HepG2 (cell line): ENCODE measurements around the gene FBXO5.

Source experiments
- ATF1 ChIP-seq: IDR thresholded peaks from 2 replicates; pipeline ENCODE4 v1.6.1; 2016; ENCODE audit warnings: mild to moderate bottlenecking, control low read depth
- BHLHE40 ChIP-seq: IDR thresholded peaks from 2 replicates; pipeline ENCODE4 v1.6.1; 2011; ENCODE audit warnings: low read length, improper control_type of control experiment
- CEBPB ChIP-seq: IDR thresholded peaks from 2 replicates; pipeline ENCODE4 v1.6.1; 2011; ENCODE audit warnings: low read depth, low read length, improper control_type of control experiment, borderline replicate concordance
- CREB1 ChIP-seq, 2 experiments: fragments of 450-650 bp in 1 of 2; IDR thresholded peaks; 2 replicates each; pipeline ENCODE4 v1.6.1; 2016 to 2017; ENCODE audit warnings: control low read depth in 1 of 2, mild to moderate bottlenecking in 1 of 2, missing compliant biosample characterization in 1 of 2, missing genetic modification characterization in 1 of 2
- CTCF ChIP-seq: sonication (generic); formaldehyde crosslinking; IDR thresholded peaks from 2 replicates; pipeline ENCODE4 v1.5.0; 2020; ENCODE audit warnings: mild to moderate bottlenecking, missing genetic modification reagents, moderate library complexity
- PHF20 ChIP-seq: sonication (generic); formaldehyde crosslinking; IDR thresholded peaks from 2 replicates; pipeline ENCODE4 v1.5.0; 2020; ENCODE audit warnings: mild to moderate bottlenecking, missing genetic modification reagents
- PHF8 ChIP-seq: sonication (generic); formaldehyde crosslinking; IDR thresholded peaks from 2 replicates; pipeline ENCODE4 v1.5.0; 2020; ENCODE audit warnings: missing genetic modification reagents
- POLR2AphosphoS5 ChIP-seq: IDR thresholded peaks from 2 replicates; pipeline ENCODE4 v1.6.1; 2012; ENCODE audit warnings: low read depth, low read length
- RFXANK ChIP-seq: IDR thresholded peaks from 2 replicates; pipeline ENCODE4 v1.6.1; 2016
- SOX5 ChIP-seq: IDR thresholded peaks from 2 replicates; pipeline ENCODE4 v1.6.1; 2016; ENCODE audit warnings: borderline replicate concordance
- YY1 ChIP-seq: IDR thresholded peaks from 2 replicates; pipeline ENCODE4 v1.6.1; 2011; ENCODE audit warnings: low read length, low read depth, moderate library complexity, mild to moderate bottlenecking; ENCODE audit not compliant: insufficient read depth, insufficient replicate concordance
- ZBTB33 ChIP-seq: sonication (generic); formaldehyde crosslinking; IDR thresholded peaks from 2 replicates; pipeline ENCODE4 v1.4.0; 2020; ENCODE audit warnings: missing genetic modification reagents
- ZSCAN30 ChIP-seq: sonication (generic); formaldehyde crosslinking; IDR thresholded peaks from 2 replicates; pipeline ENCODE4 v1.5.0; 2020; ENCODE audit warnings: mild to moderate bottlenecking, missing genetic modification reagents

DNA sequence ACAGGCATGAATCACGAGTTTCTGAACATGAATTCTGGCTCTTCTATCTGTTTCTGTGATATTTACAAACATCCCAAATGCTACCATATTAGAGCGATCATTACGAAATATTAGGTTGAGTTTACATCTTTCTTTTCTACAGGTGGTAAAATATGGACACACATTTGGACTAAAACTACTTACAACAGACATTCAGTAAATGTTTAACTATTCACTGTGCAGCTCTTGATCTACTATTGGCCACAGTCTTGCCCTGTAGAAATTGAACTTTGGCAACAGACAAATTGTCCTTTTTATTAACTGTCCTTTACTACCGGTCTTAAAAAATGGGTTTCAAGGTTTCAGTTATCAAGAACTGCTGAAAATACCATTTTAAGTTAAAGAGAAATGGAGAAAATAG is 46.1 kb upstream of the FBXO5 start:
- TF ChIP-seq SOX5, result no peak
- TF ChIP-seq ZBTB33, result no peak
- no peak for TF ChIP-seq RFXANK (CRISPR knock-in tag)
- TF ChIP-seq YY1, result no peak
- TF ChIP-seq CTCF (CRISPR knock-in tag), result no peak
- no peak for TF ChIP-seq PHF8 (CRISPR knock-in tag)
- no peak for TF ChIP-seq POLR2AphosphoS5
- TF ChIP-seq ATF1 (CRISPR knock-in tag), result 0 out of 2 replicates have a peak, but pooled peaks have one; percentile 26
- no peak for TF ChIP-seq PHF20 (CRISPR knock-in tag)
- TF ChIP-seq CREB1 (IDR thresholded peaks at IDR 0.05), result no peak
- no peak for TF ChIP-seq CREB1 (CRISPR knock-in tag; IDR thresholded peaks at IDR 0.05)
- no peak for TF ChIP-seq BHLHE40
- TF ChIP-seq ZSCAN30 (CRISPR knock-in tag), result no peak
- TF ChIP-seq CEBPB, result peak; percentile 38; the same call in 1 of the 2 replicates
